Measurements from ENCODE around the gene SPATA2L. TPM values are rescaled to one million over a fixed set of nuclear protein-coding genes. Genes with fewer than 3 reads are reported as not detected.

The SPATA2L gene
- total RNA-seq, 1 donor from 2014 or later = 10.8 TPM

DNA sequence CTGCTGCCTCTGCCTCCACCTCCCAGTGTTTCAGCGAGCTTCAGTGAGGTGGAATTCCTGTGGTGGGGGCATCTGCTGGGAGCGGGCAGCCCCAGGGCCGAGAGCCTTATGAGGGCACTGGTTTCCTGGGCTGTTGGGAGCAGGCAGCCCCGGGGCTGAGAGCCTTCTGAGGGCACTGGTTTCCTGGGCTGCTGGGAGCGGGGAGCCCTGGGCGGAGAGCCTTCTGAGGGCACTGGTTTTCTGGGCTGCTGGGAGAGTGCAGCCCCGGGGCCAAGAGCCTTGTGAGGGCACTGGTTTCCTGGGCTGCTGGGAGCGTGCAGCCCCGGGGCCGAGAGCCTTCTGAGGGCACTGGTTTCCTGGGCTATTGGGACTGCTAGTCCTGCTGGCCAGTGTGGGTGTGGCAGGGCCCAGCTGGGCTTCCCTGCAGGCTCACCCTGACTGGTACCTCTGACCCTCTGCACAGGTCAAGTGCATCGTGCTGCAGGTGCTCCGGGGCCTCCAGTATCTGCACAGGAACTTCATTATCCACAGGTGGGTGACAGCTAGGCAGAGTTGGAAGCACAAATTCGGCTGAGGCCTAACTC, 9.4 kb downstream of the SPATA2L start:
- Histone ChIP-seq H3K36me3 (ENCODE audit: insufficient read depth, low read length) (peaks cover 12% of the 10 kb centered on the region), H3K4me1 (ENCODE audit: insufficient read depth, low read length) (peaks cover 9% of the 10 kb centered on the region), H3K79me2 (ENCODE audit: insufficient read depth, low read length) (peaks cover 24% of the 10 kb centered on the region), H3K4me2 (ENCODE audit: low read length) (no peak overlapping the region), H3K27me3 (ENCODE audit: insufficient read depth, low read length) (no peaks in the 10 kb centered on the region), H3K9me3 (ENCODE audit: insufficient read depth, low read depth, low read length) (no peaks in the 10 kb centered on the region), H3K4me3 (ENCODE audit: insufficient read depth, low read depth, low read length) (no peak overlapping the region), H3K9ac (ENCODE audit: low read length) (no peak overlapping the region), H2AFZ (ENCODE audit: low read depth, low read length) (no peak overlapping the region), H4K20me1 (ENCODE audit: insufficient read depth, low read length) (peaks cover 38% of the 10 kb centered on the region), H3K27ac (ENCODE audit: low read depth, low read length) (no peak overlapping the region)
- Mint-ChIP-seq H3K36me3 (ENCODE audit: low read depth, unreplicated experiment) (peaks cover 10% of the 10 kb centered on the region), H3K27ac (ENCODE audit: unreplicated experiment) (no peak overlapping the region), H3K4me1 (ENCODE audit: low read depth, unreplicated experiment) (peaks cover 4% of the 10 kb centered on the region), H3K27me3 (ENCODE audit: low read depth, unreplicated experiment) (no peaks in the 10 kb centered on the region), H3K4me3 (ENCODE audit: unreplicated experiment) (no peak overlapping the region), H3K9me3 (ENCODE audit: unreplicated experiment) (no peaks in the 10 kb centered on the region)
- no peak for FAIRE-seq
- TF ChIP-seq EZH2 (IDR thresholded peaks at IDR 0.05; ENCODE audit: insufficient read depth, low read length) = no peak
- TF ChIP-seq, protein P1, sequence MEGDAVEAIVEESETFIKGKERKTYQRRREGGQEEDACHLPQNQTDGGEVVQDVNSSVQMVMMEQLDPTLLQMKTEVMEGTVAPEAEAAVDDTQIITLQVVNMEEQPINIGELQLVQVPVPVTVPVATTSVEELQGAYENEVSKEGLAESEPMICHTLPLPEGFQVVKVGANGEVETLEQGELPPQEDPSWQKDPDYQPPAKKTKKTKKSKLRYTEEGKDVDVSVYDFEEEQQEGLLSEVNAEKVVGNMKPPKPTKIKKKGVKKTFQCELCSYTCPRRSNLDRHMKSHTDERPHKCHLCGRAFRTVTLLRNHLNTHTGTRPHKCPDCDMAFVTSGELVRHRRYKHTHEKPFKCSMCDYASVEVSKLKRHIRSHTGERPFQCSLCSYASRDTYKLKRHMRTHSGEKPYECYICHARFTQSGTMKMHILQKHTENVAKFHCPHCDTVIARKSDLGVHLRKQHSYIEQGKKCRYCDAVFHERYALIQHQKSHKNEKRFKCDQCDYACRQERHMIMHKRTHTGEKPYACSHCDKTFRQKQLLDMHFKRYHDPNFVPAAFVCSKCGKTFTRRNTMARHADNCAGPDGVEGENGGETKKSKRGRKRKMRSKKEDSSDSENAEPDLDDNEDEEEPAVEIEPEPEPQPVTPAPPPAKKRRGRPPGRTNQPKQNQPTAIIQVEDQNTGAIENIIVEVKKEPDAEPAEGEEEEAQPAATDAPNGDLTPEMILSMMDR (IDR thresholded peaks at IDR 0.05; ENCODE audit: insufficient read depth, low read depth, low read length) = no peak
- DNase-seq (ENCODE audit: low read depth) = no peak

DNA sequence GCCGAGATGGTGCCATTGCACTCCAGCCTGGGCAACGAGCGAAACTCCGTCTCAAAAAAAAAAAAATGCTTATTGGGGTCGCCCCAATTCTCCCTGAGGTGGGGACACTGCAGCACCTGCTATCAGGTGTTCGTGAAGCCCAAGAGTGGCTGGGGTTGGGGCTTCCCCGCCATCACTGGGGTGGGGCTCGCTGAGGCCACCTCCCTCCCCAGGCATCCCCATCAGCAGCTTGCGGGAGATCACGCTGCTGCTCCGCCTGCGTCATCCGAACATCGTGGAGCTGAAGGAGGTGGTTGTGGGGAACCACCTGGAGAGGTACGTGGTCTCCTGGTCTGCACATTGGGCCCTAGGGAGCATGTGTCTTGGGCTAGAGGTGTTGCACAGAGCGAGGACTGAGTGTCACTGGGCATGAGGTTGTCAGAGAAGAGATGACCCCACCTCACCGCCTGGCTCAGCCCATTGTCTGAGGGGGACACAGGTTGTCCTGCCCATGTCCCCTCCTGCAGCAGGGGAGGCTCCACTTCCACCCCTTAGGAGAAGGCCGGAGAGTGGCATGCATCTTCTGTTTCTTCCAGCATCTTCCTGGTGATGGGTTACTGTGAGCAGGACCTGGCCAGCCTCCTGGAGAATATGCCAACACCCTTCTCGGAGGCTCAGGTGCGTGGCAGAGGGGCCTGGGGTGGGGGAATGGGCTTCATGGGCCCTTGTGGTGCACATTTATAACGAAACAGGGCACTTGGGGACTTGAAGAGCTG, 10.1 kb downstream of the SPATA2L start:
- TF ChIP-seq, protein P1 (IDR thresholded peaks at IDR 0.05; ENCODE audit: insufficient read depth, low read depth, low read length) = no peak
- no peak for TF ChIP-seq EZH2 (IDR thresholded peaks at IDR 0.05; ENCODE audit: insufficient read depth, low read length)

More for the DNA sequence above, 10.1 kb downstream of the SPATA2L start:
- no peak overlapping the region for H3K27ac ChIP-seq (ENCODE audit: low read depth, low read length)
- peaks cover 25% of the 10 kb centered on the region for H3K79me2 ChIP-seq (ENCODE audit: insufficient read depth, low read length)
- Mint-ChIP-seq H3K4me3 (ENCODE audit: unreplicated experiment) (no peak overlapping the region), H3K27me3 (ENCODE audit: low read depth, unreplicated experiment) (no peaks in the 10 kb centered on the region), H3K27ac (ENCODE audit: unreplicated experiment) (no peak overlapping the region), H3K9me3 (ENCODE audit: unreplicated experiment) (no peaks in the 10 kb centered on the region), H3K36me3 (ENCODE audit: low read depth, unreplicated experiment) (peaks cover 10% of the 10 kb centered on the region), H3K4me1 (ENCODE audit: low read depth, unreplicated experiment) (peaks cover 4% of the 10 kb centered on the region)
- H3K4me2 ChIP-seq (ENCODE audit: low read length) = no peak overlapping the region
- H3K27me3 ChIP-seq (ENCODE audit: insufficient read depth, low read length) = no peaks in the 10 kb centered on the region
- no peak overlapping the region for H3K9ac ChIP-seq (ENCODE audit: low read length)
- no peak overlapping the region for H3K4me3 ChIP-seq (ENCODE audit: insufficient read depth, low read depth, low read length)
- no peak overlapping the region for H2AFZ ChIP-seq (ENCODE audit: low read depth, low read length)
- H3K36me3 ChIP-seq (ENCODE audit: insufficient read depth, low read length) = peaks cover 12% of the 10 kb centered on the region
- DNase-seq (ENCODE audit: low read depth) (no peak), FAIRE-seq (no peak)
- H4K20me1 ChIP-seq (ENCODE audit: insufficient read depth, low read length) = peaks cover 33% of the 10 kb centered on the region
- peaks cover 10% of the 10 kb centered on the region for H3K4me1 ChIP-seq (ENCODE audit: insufficient read depth, low read length)
- H3K9me3 ChIP-seq (ENCODE audit: insufficient read depth, low read depth, low read length) = no peaks in the 10 kb centered on the region
